HPDE6-E6E7 (cell line): ENCODE data around the gene HAGHL.

Experiments
- DNase-seq: peaks from one replicate; pipeline ENCODE4 v3.0.0; 2011; ENCODE audit warnings: missing footprints; ENCODE audit errors: extremely low spot score

The HAGHL gene

GRCh38 chr16:754656-755055 is 27.8 kb downstream of the HAGHL start:
- no peak for DNase-seq

GRCh38 chr16:756428-756827 is 29.5 kb downstream of the HAGHL start:
- DNase-seq, result no peak

- no peak for DNase-seq
Observed at GRCh38 chr16:759110-759910, 32.4 kb downstream of the HAGHL start.

- DNase-seq, result no peak
Observed at GRCh38 chr16:760065-760464, 33.2 kb downstream of the HAGHL start.

- DNase-seq, result peak; percentile 72
Observed at GRCh38 chr16:760545-761343, 33.8 kb downstream of the HAGHL start, which contains the start of gene MSLN. Gene MSLN, plus strand, starts transcription at chr16:760734. Its CDS starts 1,947 bp downstream, at chr16:762681.

GRCh38 chr16:761625-762513 is 35.0 kb downstream of the HAGHL start:
- no peak for DNase-seq

- no peak for DNase-seq
Observed at GRCh38 chr16:762595-763268, 35.8 kb downstream of the HAGHL start.

- no peak for DNase-seq
Observed at GRCh38 chr16:763369-764183, 36.7 kb downstream of the HAGHL start.

GRCh38 chr16:764184-764750 is 37.4 kb downstream of the HAGHL start:
- DNase-seq, result no peak

- no peak for DNase-seq
Observed at GRCh38 chr16:764848-765487, 38.1 kb downstream of the HAGHL start.

GRCh38 chr16:765488-765865 is 38.6 kb downstream of the HAGHL start:
- DNase-seq, result no peak

- DNase-seq, result no peak
Observed at GRCh38 chr16:766008-766819, 39.3 kb downstream of the HAGHL start.

GRCh38 chr16:766820-767640 is 40.1 kb downstream of the HAGHL start:
- no peak for DNase-seq

- no peak for DNase-seq
Observed at GRCh38 chr16:767743-768235, 40.9 kb downstream of the HAGHL start.

- DNase-seq, result no peak
Observed at GRCh38 chr16:768428-768827, 41.5 kb downstream of the HAGHL start.

- DNase-seq, result no peak
Observed at GRCh38 chr16:769184-769784, 42.4 kb downstream of the HAGHL start.

GRCh38 chr16:769934-770333 is 43.0 kb downstream of the HAGHL start:
- no peak for DNase-seq
